GM18870 (cell line): ENCODE measurements around the gene ACSF2.

Source experiments
- ATAC-seq: cut with Tn5 transposase; IDR thresholded peaks from one replicate; pipeline ENCODE4 v1.9.1; 2021; ENCODE audit warnings: moderate library complexity; ENCODE audit not compliant: unreplicated experiment

ACSF2 gene

DNA sequence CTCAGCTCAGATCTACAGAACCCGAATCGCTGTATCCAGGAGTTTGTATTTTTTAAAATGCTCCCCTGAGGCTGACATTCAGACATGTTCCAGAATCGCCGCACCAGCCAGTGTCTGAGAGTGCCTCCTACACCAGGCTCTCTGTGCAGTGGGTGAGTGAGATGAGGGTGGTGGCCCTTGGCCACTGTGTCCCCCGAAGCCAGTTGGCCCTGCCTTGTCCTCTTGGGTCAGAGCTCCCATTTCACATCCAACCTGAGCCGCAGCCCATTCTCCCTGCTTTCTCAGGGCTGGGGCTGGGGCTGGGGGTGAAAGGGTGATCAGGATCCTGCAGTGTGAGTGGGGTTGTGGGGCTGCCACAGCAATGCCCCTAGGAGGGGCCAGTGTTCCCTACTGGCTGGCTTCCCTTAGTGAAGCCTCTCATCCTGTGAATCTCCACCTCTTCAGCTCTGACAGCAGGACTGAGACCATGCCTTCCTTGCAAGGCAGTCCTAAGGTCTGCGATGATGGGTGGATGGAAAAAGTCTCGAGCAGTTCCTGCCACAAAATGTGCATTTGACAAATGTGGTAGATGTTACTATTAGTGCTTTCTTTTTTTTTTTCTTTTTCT lies 69.3 kb downstream of the ACSF2 start:
- no peak for ATAC-seq

- ATAC-seq = no peak
Measured at GRCh38 chr17:50495918-50496317, 69.9 kb downstream of the ACSF2 start.

DNA sequence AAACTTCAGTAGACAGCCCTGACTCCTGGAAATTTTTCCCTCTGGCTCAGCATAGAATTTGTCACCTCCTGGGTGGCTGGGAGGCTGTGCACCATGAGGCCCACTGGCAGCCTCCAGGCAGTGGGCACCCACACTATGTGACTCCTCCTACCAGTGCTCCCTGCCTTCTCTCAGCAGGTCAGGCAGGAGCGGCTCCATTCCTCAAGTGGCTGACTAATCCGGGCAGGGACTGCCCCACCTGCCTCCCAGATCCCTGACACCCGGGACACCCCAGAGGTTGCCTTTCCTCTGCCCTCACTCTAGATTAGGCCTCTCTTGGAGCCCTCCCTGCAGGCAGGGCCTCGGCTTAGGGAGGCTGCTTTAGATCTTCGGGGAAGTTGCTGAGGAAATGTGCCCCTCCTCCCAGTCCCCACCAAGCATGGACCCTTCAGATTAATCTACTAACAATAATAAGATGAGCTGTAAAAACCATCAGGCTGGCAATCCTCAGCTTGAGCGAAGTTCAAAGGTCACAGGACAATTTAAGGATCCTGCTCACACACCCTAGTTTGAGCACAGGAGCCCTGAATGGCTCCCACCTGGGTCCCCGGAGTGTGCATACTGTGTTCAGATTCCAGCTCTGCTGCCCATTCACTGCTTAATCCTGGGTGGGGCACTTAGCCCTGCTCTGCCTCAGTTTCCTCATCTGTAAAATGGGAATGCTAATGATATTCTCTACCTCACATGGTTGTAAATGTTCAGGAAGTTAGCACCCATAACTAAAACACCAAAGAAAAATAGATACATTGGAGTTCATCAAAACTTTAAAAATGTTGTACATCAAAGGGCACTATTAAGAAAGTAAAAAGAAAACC lies 72.2 kb downstream of the ACSF2 start:
- ATAC-seq = no peak

DNA sequence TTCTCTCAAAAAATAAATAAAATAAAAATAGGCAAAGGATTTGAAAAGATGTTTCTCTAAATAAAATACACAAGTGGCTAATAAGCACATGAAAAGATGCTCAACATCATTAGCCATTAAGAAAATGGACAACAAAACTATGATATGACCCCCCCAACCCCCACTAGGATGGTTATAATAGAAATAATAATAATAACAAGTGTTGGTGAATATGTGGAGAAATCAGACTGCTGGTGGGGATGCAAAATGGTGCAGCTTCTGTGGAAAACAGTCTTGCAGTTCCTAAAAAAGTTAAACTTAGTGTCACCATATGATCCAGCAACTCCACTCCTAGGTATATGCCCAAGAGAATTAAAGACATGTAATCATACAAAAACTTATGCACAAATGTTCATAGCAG lies 73.3 kb downstream of the ACSF2 start:
- ATAC-seq = no peak

DNA sequence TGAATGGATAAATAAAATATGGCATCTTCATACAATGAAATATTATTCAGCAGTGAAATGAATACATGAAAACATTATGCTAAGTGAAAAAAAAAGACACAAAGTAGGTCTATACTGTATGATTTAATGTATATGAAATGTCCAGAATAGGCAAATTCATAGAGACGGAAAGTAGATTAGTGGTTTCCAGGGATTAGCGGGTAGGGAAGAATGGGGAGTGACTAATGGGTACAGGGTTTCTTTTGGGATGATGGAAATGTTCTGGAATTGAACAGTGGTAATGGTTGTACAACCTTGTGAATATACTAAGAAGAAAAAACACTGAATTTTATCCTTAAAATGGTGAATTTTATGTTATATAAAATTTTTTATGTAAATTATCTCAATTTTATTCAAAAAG lies 73.7 kb downstream of the ACSF2 start:
- ATAC-seq = no peak

GRCh38 chr17:50501054-50501453 lies 75.0 kb downstream of the ACSF2 start:
- ATAC-seq = no peak

- ATAC-seq = no peak
Measured at GRCh38 chr17:50502301-50502990, 76.4 kb downstream of the ACSF2 start.

- ATAC-seq = no peak
Measured at GRCh38 chr17:50505591-50506130, 79.6 kb downstream of the ACSF2 start.

DNA sequence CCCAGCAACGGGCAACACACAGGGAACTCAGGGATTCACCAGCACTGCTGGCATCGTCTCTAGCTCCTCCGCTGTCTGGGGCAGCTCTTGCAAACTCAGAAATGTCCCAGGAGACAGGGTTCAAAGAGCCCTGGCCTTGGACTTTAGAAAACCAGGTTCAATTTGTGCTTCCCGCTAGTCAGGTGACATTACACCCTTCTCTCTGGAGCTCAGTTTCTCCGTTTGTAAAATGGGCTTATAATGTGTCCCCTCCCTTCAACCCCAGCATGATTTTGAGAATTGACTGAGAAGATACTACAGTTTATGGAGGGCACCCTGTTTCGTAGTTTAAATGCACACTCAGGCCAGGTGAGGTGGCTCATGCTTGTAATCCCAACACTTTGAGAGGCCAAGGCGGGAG lies 80.3 kb downstream of the ACSF2 start:
- ATAC-seq = no peak

- no peak for ATAC-seq
Measured at GRCh38 chr17:50507871-50508572, 82.0 kb downstream of the ACSF2 start, which contains the start of gene MYCBPAP. Gene MYCBPAP (plus strand): TSS chr17:50508439. CDS start chr17:50508675, 236 bp downstream.

DNA sequence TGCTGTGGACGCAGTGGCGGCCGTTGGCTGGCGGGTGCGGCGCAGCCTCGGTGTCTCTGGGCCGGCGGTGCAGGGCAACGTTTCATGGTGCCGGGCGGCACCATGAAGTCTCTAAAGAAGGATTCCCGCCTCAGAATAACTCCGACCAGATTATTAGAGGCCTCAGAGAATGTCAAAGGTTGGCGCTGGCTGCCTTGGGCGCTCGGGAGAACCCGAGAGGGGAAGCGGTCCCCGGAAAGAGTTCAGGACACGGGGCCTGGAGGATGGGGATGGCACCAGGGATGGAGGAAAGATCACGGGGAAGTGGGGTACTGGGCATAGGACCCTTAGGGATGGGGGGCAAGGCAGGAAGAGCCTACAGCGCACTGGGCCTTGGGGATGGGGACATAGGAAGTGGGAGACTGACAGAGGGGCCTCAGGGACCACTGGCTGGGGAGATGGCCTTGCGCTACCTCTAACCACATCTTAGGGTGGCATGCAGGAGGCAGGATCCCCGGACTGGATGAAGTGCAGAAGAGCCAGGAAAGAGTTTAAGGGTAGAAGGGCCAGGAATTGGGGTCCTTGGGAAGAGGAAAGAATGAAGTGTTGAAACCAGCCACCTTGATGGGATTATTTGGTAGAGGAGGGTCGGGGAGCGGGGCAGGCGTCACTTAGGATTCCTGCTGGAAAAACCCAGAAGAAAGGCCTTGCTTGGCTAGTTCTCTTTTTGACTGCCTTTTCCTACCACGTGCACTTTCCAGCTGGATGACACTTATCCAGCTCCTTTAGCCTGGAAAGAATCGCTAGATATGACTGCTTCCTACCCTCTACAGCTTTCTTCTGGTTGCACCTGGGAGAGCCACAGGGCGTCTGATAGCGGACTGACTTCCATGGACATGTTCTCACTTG lies 82.8 kb downstream of the ACSF2 start:
- no peak for ATAC-seq

- peak; percentile 90 for ATAC-seq
Measured at GRCh38 chr17:50511058-50511457, 85.0 kb downstream of the ACSF2 start.

- ATAC-seq = no peak
Measured at GRCh38 chr17:50513495-50513894, 87.5 kb downstream of the ACSF2 start.

DNA sequence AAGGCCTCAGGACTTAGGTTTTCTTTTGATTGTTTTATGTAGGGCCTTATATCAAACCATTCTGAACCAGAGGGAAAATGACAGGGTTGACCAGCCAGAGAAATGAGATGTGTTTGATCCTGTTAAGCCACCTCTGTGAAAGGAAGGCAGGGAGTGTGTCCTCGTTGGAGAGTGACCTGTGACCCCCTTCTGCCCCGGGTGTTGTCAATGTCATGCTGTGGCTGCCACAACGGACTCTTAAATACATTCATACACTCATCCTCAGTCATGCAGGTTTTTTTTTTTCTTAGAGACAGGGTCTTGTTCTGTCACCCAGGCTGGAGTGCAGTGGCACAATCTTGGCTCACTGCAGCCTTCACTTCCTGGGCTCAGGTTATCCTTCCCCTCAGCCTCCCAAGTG lies 88.4 kb downstream of the ACSF2 start:
- no peak for ATAC-seq

- ATAC-seq = no peak
Measured at GRCh38 chr17:50514936-50515702, 89.1 kb downstream of the ACSF2 start.

DNA sequence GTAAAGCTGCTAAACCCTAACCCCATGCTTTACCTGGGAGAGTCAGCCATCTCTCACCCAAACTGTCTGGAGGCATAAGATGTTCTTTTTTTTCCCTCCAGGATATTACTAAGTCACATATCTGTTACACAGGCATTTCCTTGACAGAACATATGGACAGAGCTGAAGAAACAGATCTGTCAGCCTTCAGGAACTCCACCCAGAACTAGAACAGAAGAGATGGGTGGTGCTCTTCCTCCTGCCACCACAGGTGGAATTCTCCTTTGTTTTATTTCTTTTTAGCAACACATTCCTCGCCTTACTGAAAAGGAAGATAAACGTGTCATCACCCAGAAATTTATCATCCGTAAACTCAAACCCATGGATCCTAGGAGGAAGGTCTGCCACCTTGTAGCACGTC lies 91.0 kb downstream of the ACSF2 start:
- no peak for ATAC-seq

GRCh38 chr17:50517504-50518383 lies 91.7 kb downstream of the ACSF2 start:
- ATAC-seq = no peak

DNA sequence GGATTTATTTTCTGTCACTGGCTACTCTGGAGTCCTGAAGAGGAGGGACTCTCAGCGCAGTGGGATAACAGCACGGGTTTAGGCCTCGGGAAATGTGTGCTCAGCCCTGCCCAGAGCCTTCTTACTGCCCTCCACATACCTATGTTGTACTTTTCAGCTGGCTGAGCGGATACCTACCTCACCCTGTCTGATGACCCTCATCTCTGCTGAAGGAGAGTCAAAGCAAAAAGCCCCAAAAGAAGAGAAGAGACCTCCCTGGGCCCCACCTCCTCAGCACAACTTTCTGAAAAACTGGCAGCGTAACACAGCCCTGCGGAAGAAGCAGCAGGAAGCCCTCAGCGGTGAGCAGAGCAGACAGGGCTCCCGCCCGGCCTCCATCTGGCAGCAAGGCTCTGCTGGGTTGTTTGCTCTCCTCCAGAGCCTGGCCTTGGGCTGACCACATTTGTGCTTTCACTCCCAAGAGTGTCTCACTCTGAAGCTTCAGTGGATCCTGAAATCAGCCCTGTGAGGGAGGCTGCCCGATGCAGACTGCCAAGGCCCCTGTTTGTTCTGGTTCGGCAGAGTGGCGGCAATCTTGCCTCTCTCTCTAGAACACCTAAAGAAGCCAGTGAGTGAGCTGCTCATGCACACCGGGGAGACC lies 92.5 kb downstream of the ACSF2 start:
- no peak for ATAC-seq
